Measurements from ENCODE around the gene PDGFC.

DNA sequence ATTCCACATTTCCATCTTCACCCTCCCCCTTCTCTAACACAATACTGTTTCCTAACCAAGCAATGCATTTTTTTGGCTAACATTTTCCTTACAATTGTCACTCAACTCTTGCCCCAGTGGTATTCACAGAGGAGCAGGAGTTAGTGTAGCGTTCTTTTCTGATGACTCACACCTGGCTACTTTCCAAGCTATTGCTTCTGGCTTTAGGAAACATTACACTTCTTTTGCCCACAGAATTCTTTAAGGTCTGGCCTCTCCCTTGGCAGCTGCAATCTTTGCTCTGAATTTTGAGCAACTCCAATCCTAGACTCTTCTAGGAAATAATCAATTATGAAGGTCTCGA lies 27.5 kb upstream of the PDGFC start:
- no peak for TF ChIP-seq CTCF (conservative IDR thresholded peaks at IDR 0.05; ENCODE audit: low read length)
- TF ChIP-seq EZH2phosphoT487 (IDR thresholded peaks at IDR 0.05; ENCODE audit: borderline replicate concordance, low read depth, low read length) = no peak

All from OCI-LY7 (cell line).